Dendritic cell treated with granulocyte-macrophage colony-stimulating factor and Interleukin-4, amounts not matched to agents 40 ng/mL and 50 ng/mL, for 4 days (primary cell): ENCODE measurements around the gene HOXC13.

ENCODE experiments used
- H3K27ac Mint-ChIP-seq: one replicate; pipeline ENCODE4 v1.8.0; 2022; ENCODE audit warnings: mild to moderate bottlenecking, mixed read lengths
- H3K27me3 Mint-ChIP-seq: one replicate; pipeline ENCODE4 v1.8.0; 2022; ENCODE audit warnings: mild to moderate bottlenecking, mixed read lengths
- H3K36me3 Mint-ChIP-seq: one replicate; pipeline ENCODE4 v1.8.0; 2022; ENCODE audit warnings: low read depth, mixed read lengths
- H3K4me1 Mint-ChIP-seq: one replicate; pipeline ENCODE4 v1.8.0; 2022; ENCODE audit warnings: low read depth, mixed read lengths
- H3K4me3 Mint-ChIP-seq: one replicate; pipeline ENCODE4 v1.8.0; 2022; ENCODE audit warnings: mild to moderate bottlenecking, moderate library complexity, mixed read lengths
- H3K9me3 Mint-ChIP-seq: one replicate; pipeline ENCODE4 v1.8.0; 2022; ENCODE audit warnings: mixed read lengths
- intact Hi-C: fragments of 100-400 bp; cut with micrococcal nuclease; formaldehyde crosslinking; loops from one replicate; pipeline ENCODE4 v1.15.0; 2022

The HOXC13 gene

DNA sequence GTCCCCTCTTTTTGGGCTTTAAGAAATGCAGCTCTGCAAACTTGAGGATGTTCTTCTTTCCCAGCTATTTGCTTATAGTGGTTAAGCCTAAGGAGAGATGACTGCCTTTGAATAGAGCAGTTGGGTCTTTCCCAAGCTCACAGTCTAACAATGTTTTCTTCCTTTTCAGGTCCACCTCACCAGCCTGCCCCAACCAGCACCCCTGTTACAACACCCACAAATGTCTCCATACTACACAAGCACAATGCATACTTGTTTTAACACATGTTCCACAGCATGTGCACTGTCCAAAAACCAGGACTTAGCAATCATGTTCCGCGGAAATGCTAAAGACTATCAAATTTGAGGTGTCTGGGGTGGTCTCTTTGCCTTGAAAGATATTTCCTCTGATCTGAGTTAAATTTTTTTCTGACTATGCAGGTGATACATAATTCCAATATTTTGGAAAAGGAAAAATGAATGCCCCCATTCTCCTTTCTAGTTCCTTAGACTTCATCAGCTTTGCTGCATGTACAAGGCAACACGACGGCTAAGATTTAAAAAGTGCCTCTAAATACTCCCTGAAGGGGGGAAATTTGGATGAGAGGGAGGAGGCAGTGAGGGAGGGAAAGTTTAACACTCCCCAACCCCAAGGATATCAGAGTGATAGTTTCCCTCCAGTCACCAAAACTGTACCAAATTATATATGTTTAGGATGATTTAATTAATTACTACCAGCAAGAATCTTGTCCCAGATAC, 6.6 kb upstream of the HOXC13 start:
- Mint-ChIP-seq H3K36me3 (no peaks in the 10 kb centered on the region), H3K4me1 (no peaks in the 10 kb centered on the region), H3K9me3 (no peaks in the 10 kb centered on the region), H3K4me3 (no peak overlapping the region), H3K27ac (no peak overlapping the region), H3K27me3 (peaks cover 95% of the 10 kb centered on the region)
- intact Hi-C loops = no loop called here

DNA sequence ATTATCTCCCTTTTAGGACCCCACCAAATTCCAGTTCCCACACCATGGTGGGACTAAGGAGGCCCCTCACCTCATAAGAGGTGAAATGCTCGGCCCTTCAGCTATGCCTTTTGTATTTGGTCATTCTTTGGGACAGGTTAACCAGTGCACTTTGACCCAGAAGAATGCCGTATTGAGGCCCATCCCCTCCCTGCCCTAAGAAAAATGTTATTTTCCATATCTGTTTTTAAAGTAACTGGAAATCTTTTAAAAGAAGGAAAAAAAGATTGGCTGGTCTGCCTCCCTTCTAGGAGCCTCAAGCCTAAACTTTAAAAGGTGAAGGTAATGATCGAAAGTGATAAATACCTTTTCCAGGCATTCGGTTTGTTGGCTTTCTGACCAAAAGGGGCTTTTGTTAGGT, 5.7 kb upstream of the HOXC13 start:
- Mint-ChIP-seq H3K27ac (no peak overlapping the region), H3K4me1 (no peaks in the 10 kb centered on the region), H3K27me3 (peaks cover 95% of the 10 kb centered on the region), H3K4me3 (no peak overlapping the region), H3K9me3 (no peaks in the 10 kb centered on the region), H3K36me3 (no peaks in the 10 kb centered on the region)
- intact Hi-C loops = no loop called here

GRCh38 chr12:53935383-53936341, 3.0 kb upstream of the HOXC13 start:
- Mint-ChIP-seq H3K4me1 (no peaks in the 10 kb centered on the region), H3K27ac (no peak overlapping the region), H3K27me3 (peaks cover 94% of the 10 kb centered on the region), H3K9me3 (no peaks in the 10 kb centered on the region), H3K4me3 (no peak overlapping the region), H3K36me3 (no peaks in the 10 kb centered on the region)
- intact Hi-C loops = no loop called here

- no peaks in the 10 kb centered on the region for H3K36me3 Mint-ChIP-seq
- H3K27ac Mint-ChIP-seq = no peak overlapping the region
- no peaks in the 10 kb centered on the region for H3K4me1 Mint-ChIP-seq
- H3K27me3 Mint-ChIP-seq = peaks cover 96% of the 10 kb centered on the region
- no peaks in the 10 kb centered on the region for H3K9me3 Mint-ChIP-seq
- no peak overlapping the region for H3K4me3 Mint-ChIP-seq
- intact Hi-C loops = no loop called here
Measured at GRCh38 chr12:53937099-53937498, 1.5 kb upstream of the HOXC13 start.

GRCh38 chr12:53937596-53938325, 870 bp upstream of the HOXC13 start:
- no peaks in the 10 kb centered on the region for H3K4me1 Mint-ChIP-seq
- no peak overlapping the region for H3K27ac Mint-ChIP-seq
- H3K36me3 Mint-ChIP-seq = no peaks in the 10 kb centered on the region
- intact Hi-C loops = no loop called here
- H3K9me3 Mint-ChIP-seq = no peaks in the 10 kb centered on the region
- H3K27me3 Mint-ChIP-seq = peaks cover 96% of the 10 kb centered on the region
- no peak overlapping the region for H3K4me3 Mint-ChIP-seq

GRCh38 chr12:53939141-53940108, 794 bp downstream of the HOXC13 start:
- no peak overlapping the region for H3K4me3 Mint-ChIP-seq
- intact Hi-C loops = no loop called here

GRCh38 chr12:53940443-53941014, 1.9 kb downstream of the HOXC13 start:
- no peak overlapping the region for H3K4me3 Mint-ChIP-seq
- H3K4me1 Mint-ChIP-seq = no peaks in the 10 kb centered on the region
- H3K9me3 Mint-ChIP-seq = no peaks in the 10 kb centered on the region
- peaks cover 94% of the 10 kb centered on the region for H3K27me3 Mint-ChIP-seq
- H3K36me3 Mint-ChIP-seq = no peaks in the 10 kb centered on the region
- no peak overlapping the region for H3K27ac Mint-ChIP-seq
- intact Hi-C loops = no loop called here

More at GRCh38 chr12:53939141-53940108, 794 bp downstream of the HOXC13 start:
- H3K27me3 Mint-ChIP-seq = peaks cover 94% of the 10 kb centered on the region
- H3K27ac Mint-ChIP-seq = no peak overlapping the region
- H3K9me3 Mint-ChIP-seq = no peaks in the 10 kb centered on the region
- H3K36me3 Mint-ChIP-seq = no peaks in the 10 kb centered on the region
- no peaks in the 10 kb centered on the region for H3K4me1 Mint-ChIP-seq

- Mint-ChIP-seq H3K27me3 (peaks cover 94% of the 10 kb centered on the region), H3K4me3 (no peak overlapping the region), H3K36me3 (no peaks in the 10 kb centered on the region), H3K4me1 (no peaks in the 10 kb centered on the region), H3K9me3 (no peaks in the 10 kb centered on the region), H3K27ac (no peak overlapping the region)
- intact Hi-C loops = no loop called here
Measured at GRCh38 chr12:53941187-53941586, 2.6 kb downstream of the HOXC13 start.

GRCh38 chr12:53941750-53942149, 3.1 kb downstream of the HOXC13 start:
- Mint-ChIP-seq H3K27ac (no peak overlapping the region), H3K4me3 (no peak overlapping the region), H3K4me1 (no peaks in the 10 kb centered on the region), H3K9me3 (no peaks in the 10 kb centered on the region), H3K36me3 (no peaks in the 10 kb centered on the region), H3K27me3 (peaks cover 94% of the 10 kb centered on the region)
- intact Hi-C loops = no loop called here

DNA sequence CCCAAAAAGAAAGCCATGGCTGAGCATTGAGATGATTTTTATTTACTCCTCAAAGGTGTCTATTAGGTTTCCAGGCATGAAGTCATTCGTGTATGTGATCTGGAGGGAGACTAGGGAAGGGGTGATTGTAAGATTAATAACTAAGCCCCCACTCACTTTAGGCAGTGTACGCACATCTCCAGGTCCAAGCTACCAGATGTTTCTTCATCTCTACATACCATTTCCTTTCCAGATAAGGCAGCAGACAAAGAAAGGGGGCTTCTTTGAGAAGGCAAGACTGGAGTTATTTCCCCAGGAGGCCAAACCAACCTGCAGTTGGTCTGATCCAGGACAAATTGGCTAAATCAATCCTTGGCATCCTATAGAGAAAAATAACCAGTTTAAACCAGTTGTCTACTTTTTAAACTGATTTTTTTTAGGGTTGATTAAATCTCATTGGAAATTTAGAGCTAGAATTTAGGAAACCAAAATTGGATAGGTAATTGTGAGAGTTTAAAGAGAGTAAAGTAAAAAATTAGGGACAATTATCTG, 3.9 kb downstream of the HOXC13 start:
- intact Hi-C loops = no loop called here
- Mint-ChIP-seq H3K9me3 (no peaks in the 10 kb centered on the region), H3K27me3 (peaks cover 92% of the 10 kb centered on the region), H3K4me1 (no peaks in the 10 kb centered on the region), H3K36me3 (no peaks in the 10 kb centered on the region), H3K4me3 (no peak overlapping the region), H3K27ac (no peak overlapping the region)

DNA sequence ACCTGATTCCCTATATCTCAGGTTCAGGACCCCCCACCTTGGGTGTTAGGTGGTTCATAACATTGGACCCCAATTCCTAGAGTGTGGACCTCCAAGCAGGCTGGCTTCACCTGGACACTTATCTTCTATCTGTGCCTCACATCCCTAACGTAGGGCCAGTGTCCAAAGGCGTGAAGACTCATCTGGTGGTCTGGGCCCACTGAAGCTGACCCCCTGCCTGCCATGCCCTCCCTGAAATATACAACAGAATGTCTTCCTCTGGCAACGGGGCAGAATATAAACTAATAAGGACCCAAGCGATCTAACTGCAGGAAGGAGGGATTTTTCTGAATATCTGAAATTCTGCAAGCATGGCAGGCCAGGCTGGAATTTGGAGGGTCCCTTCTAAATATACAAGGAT, 5.6 kb downstream of the HOXC13 start:
- intact Hi-C loops = no loop called here
- H3K9me3 Mint-ChIP-seq = no peaks in the 10 kb centered on the region
- H3K27me3 Mint-ChIP-seq = peaks cover 94% of the 10 kb centered on the region
- H3K4me1 Mint-ChIP-seq = no peaks in the 10 kb centered on the region
- H3K4me3 Mint-ChIP-seq = no peak overlapping the region
- H3K27ac Mint-ChIP-seq = no peak overlapping the region
- H3K36me3 Mint-ChIP-seq = no peaks in the 10 kb centered on the region

DNA sequence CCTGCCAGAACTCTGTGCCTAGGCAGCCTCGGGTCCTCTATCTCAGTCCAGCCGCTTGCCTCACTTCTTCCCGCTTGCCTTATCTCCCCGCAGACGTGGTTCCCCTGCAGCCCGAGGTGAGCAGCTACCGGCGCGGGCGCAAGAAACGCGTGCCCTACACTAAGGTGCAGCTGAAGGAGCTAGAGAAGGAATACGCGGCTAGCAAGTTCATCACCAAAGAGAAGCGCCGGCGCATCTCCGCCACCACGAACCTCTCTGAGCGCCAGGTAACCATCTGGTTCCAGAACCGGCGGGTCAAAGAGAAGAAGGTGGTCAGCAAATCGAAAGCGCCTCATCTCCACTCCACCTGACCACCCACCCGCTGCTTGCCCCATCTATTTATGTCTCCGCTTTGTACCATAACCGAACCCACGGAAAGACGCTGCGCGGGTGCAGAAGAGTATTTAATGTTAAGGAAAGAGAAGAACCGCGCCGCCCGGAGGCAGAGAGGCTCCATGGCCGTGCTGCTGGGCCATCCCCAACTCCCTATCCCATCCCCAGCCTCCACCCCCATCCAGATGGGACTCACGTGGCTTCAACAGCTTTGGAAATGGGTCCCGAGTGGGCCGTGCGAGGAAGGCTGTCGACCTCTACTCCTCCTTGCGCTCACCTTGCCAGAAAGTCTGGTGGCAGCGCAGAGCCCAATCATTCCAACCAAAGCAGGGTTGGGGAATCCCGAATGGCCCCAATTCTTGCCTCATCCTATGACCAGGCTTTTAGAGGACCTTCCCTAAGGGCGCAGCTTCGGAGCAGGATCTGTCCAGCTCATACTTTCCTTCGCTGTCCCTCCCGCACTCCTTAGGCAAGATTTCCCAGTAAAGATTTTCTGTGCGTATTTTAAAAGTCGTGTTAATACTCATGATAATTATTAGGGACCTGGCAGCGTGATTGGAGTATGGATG, 6.5 kb downstream of the HOXC13 start:
- H3K4me1 Mint-ChIP-seq = peaks cover 4% of the 10 kb centered on the region
- no peaks in the 10 kb centered on the region for H3K9me3 Mint-ChIP-seq
- peaks cover 94% of the 10 kb centered on the region for H3K27me3 Mint-ChIP-seq
- H3K4me3 Mint-ChIP-seq = no peak overlapping the region
- no peaks in the 10 kb centered on the region for H3K36me3 Mint-ChIP-seq
- H3K27ac Mint-ChIP-seq = no peak overlapping the region
- intact Hi-C loops = no loop called here
